Stimulated activated memory B cell treated with anti-CD40 and anti-IgM and Interleukin-4, amounts not matched to agents 10 μg/mL and 1 μg/mL and 100 μg/mL, for 72 hours (primary cell): ENCODE measurements around the gene GULP1.
"Not testable (repeated sequence)": the region's sequence is repeated elsewhere in the genome, so short reads cannot be mapped to it uniquely, and the experiment has no call there.

Experiments
- ATAC-seq: fragments of 150-1000 bp; cut with Tn5 transposase; 2 replicates; pipeline ENCODE4 v1.10.0; 2021
- H3K27ac Mint-ChIP-seq: one replicate; pipeline ENCODE4 v1.8.0; 2022; ENCODE audit warnings: mild to moderate bottlenecking, mixed read lengths
- H3K27me3 Mint-ChIP-seq: one replicate; pipeline ENCODE4 v1.8.0; 2022; ENCODE audit warnings: mixed read lengths
- H3K36me3 Mint-ChIP-seq: one replicate; pipeline ENCODE4 v1.8.0; 2022; ENCODE audit warnings: mixed read lengths
- H3K4me1 Mint-ChIP-seq: one replicate; pipeline ENCODE4 v1.8.0; 2022; ENCODE audit warnings: mixed read lengths
- H3K4me3 Mint-ChIP-seq: one replicate; pipeline ENCODE4 v1.8.0; 2022; ENCODE audit warnings: mild to moderate bottlenecking, moderate library complexity, mixed read lengths
- H3K9me3 Mint-ChIP-seq: one replicate; pipeline ENCODE4 v1.8.0; 2022; ENCODE audit warnings: mixed read lengths

The GULP1 gene

GRCh38 chr2:188606596-188606995 lies 314.9 kb downstream of the GULP1 start:
- not testable (repeated sequence) for H3K4me3 Mint-ChIP-seq, H3K36me3 Mint-ChIP-seq

GRCh38 chr2:188607501-188607900 lies 315.8 kb downstream of the GULP1 start:
- Mint-ChIP-seq H3K9me3 (no peaks in the 10 kb centered on the region), H3K27me3 (no peaks in the 10 kb centered on the region), H3K4me3 (no peak overlapping the region), H3K27ac (no peak overlapping the region), H3K36me3 (no peaks in the 10 kb centered on the region), H3K4me1 (no peaks in the 10 kb centered on the region)
- no peak for ATAC-seq

More at GRCh38 chr2:188606596-188606995, 314.9 kb downstream of the GULP1 start:
- H3K27ac Mint-ChIP-seq, ATAC-seq, H3K27me3 Mint-ChIP-seq, H3K9me3 Mint-ChIP-seq, H3K4me1 Mint-ChIP-seq: not testable (repeated sequence)

GRCh38 chr2:188609321-188610049 lies 317.8 kb downstream of the GULP1 start:
- no peak for ATAC-seq
- Mint-ChIP-seq H3K36me3 (no peaks in the 10 kb centered on the region), H3K4me3 (no peak overlapping the region), H3K4me1 (no peaks in the 10 kb centered on the region), H3K27me3 (no peaks in the 10 kb centered on the region), H3K27ac (no peak overlapping the region), H3K9me3 (peaks cover 3% of the 10 kb centered on the region)

- no peaks in the 10 kb centered on the region for H3K27me3 Mint-ChIP-seq
- no peak overlapping the region for H3K27ac Mint-ChIP-seq
- H3K9me3 Mint-ChIP-seq = peaks cover 3% of the 10 kb centered on the region
- no peak overlapping the region for H3K4me3 Mint-ChIP-seq
- ATAC-seq = no peak
- H3K4me1 Mint-ChIP-seq = no peaks in the 10 kb centered on the region
- no peaks in the 10 kb centered on the region for H3K36me3 Mint-ChIP-seq
These were observed 318.4 kb downstream of the GULP1 start for GRCh38 chr2:188610050-188610444.

GRCh38 chr2:188610827-188611226 lies 319.2 kb downstream of the GULP1 start:
- H3K4me3 Mint-ChIP-seq = no peak overlapping the region
- no peaks in the 10 kb centered on the region for H3K4me1 Mint-ChIP-seq
- ATAC-seq = no peak
- peaks cover 3% of the 10 kb centered on the region for H3K9me3 Mint-ChIP-seq
- no peaks in the 10 kb centered on the region for H3K27me3 Mint-ChIP-seq
- no peak overlapping the region for H3K27ac Mint-ChIP-seq
- no peaks in the 10 kb centered on the region for H3K36me3 Mint-ChIP-seq

GRCh38 chr2:188619146-188619545 lies 327.5 kb downstream of the GULP1 start:
- Mint-ChIP-seq H3K27me3 (no peaks in the 10 kb centered on the region), H3K4me1 (no peaks in the 10 kb centered on the region), H3K36me3 (no peaks in the 10 kb centered on the region), H3K27ac (no peak overlapping the region), H3K9me3 (peaks cover 4% of the 10 kb centered on the region), H3K4me3 (no peak overlapping the region)
- no peak for ATAC-seq

- no peaks in the 10 kb centered on the region for H3K27me3 Mint-ChIP-seq
- H3K4me3 Mint-ChIP-seq = no peak overlapping the region
- H3K36me3 Mint-ChIP-seq = no peaks in the 10 kb centered on the region
- ATAC-seq = no peak
- H3K27ac Mint-ChIP-seq = no peak overlapping the region
- no peaks in the 10 kb centered on the region for H3K4me1 Mint-ChIP-seq
- peaks cover 4% of the 10 kb centered on the region for H3K9me3 Mint-ChIP-seq
These were observed 329.2 kb downstream of the GULP1 start for GRCh38 chr2:188620916-188621315.

- H3K4me3 Mint-ChIP-seq = no peak overlapping the region
- H3K9me3 Mint-ChIP-seq = peaks cover 4% of the 10 kb centered on the region
- no peaks in the 10 kb centered on the region for H3K36me3 Mint-ChIP-seq
- H3K4me1 Mint-ChIP-seq = no peaks in the 10 kb centered on the region
- no peak for ATAC-seq
- no peak overlapping the region for H3K27ac Mint-ChIP-seq
- H3K27me3 Mint-ChIP-seq = no peaks in the 10 kb centered on the region
These were observed 331.1 kb downstream of the GULP1 start for GRCh38 chr2:188622601-188623260.

- Mint-ChIP-seq H3K4me1 (no peaks in the 10 kb centered on the region), H3K27ac (no peak overlapping the region), H3K9me3 (peaks cover under 1% of the 10 kb centered on the region), H3K4me3 (no peak overlapping the region), H3K36me3 (no peaks in the 10 kb centered on the region), H3K27me3 (no peaks in the 10 kb centered on the region)
- no peak for ATAC-seq
These were observed 332.4 kb downstream of the GULP1 start for GRCh38 chr2:188623995-188624643.

GRCh38 chr2:188627471-188627870 lies 335.8 kb downstream of the GULP1 start:
- Mint-ChIP-seq H3K4me3 (no peak overlapping the region), H3K27ac (no peak overlapping the region), H3K4me1 (no peaks in the 10 kb centered on the region), H3K36me3 (no peaks in the 10 kb centered on the region), H3K9me3 (no peaks in the 10 kb centered on the region), H3K27me3 (no peaks in the 10 kb centered on the region)
- no peak for ATAC-seq

- Mint-ChIP-seq H3K4me1 (no peaks in the 10 kb centered on the region), H3K9me3 (no peaks in the 10 kb centered on the region), H3K27ac (no peak overlapping the region), H3K36me3 (no peaks in the 10 kb centered on the region), H3K4me3 (no peak overlapping the region), H3K27me3 (no peaks in the 10 kb centered on the region)
- ATAC-seq = no peak
These were observed 337.5 kb downstream of the GULP1 start for GRCh38 chr2:188628989-188629752.

GRCh38 chr2:188629753-188630527 lies 338.3 kb downstream of the GULP1 start:
- Mint-ChIP-seq H3K4me1 (no peaks in the 10 kb centered on the region), H3K27ac (no peak overlapping the region), H3K4me3 (no peak overlapping the region), H3K9me3 (no peaks in the 10 kb centered on the region), H3K27me3 (no peaks in the 10 kb centered on the region), H3K36me3 (no peaks in the 10 kb centered on the region)
- ATAC-seq = no peak

- no peak overlapping the region for H3K4me3 Mint-ChIP-seq
- ATAC-seq = no peak
- no peaks in the 10 kb centered on the region for H3K4me1 Mint-ChIP-seq
- no peaks in the 10 kb centered on the region for H3K27me3 Mint-ChIP-seq
- no peaks in the 10 kb centered on the region for H3K36me3 Mint-ChIP-seq
- H3K9me3 Mint-ChIP-seq = no peaks in the 10 kb centered on the region
- H3K27ac Mint-ChIP-seq = no peak overlapping the region
These were observed 339.5 kb downstream of the GULP1 start for GRCh38 chr2:188631037-188631809.

GRCh38 chr2:188634656-188635055 lies 343.0 kb downstream of the GULP1 start:
- Mint-ChIP-seq H3K27me3 (no peaks in the 10 kb centered on the region), H3K4me1 (no peaks in the 10 kb centered on the region), H3K27ac (no peak overlapping the region), H3K9me3 (no peaks in the 10 kb centered on the region), H3K36me3 (no peaks in the 10 kb centered on the region), H3K4me3 (no peak overlapping the region)
- no peak for ATAC-seq
